ENCODE measurements around the gene PHAF1.
A peak's percentile ranks its signal among the peaks of the same experiment; 100 is the strongest.

The PHAF1 gene

DNA sequence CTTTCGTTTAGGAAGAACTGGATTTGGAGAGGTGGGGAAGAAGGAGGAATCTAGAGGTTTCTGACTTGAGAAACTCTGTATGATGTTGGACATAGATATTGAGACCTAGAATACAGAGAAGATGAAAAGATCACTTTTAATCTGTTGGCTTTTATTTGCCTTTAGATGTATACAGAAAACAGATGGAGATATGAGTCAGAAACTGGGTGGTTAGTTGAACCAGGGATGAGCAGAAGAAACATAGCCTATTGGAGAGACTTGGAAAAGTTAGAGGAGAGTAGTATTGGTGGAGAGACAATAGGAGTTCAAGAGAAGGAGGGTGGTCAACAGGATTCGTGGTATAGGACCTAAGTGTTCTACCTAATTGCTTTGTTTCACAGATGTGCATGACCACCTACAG lies 5.1 kb downstream of the PHAF1 start:
- Histone ChIP-seq H3K27me3 (ENCODE audit: insufficient read depth, poor library complexity, severe bottlenecking) (no peaks in the 10 kb centered on the region), H3K4me3 (replicated peaks; ENCODE audit: insufficient read depth, low read length) (no peak overlapping the region), H3K27ac (replicated peaks) (no peak overlapping the region)
- no peak for TF ChIP-seq POLR2AphosphoS5 (IDR thresholded peaks at IDR 0.05; ENCODE audit: low read depth)
- TF ChIP-seq, protein P1, sequence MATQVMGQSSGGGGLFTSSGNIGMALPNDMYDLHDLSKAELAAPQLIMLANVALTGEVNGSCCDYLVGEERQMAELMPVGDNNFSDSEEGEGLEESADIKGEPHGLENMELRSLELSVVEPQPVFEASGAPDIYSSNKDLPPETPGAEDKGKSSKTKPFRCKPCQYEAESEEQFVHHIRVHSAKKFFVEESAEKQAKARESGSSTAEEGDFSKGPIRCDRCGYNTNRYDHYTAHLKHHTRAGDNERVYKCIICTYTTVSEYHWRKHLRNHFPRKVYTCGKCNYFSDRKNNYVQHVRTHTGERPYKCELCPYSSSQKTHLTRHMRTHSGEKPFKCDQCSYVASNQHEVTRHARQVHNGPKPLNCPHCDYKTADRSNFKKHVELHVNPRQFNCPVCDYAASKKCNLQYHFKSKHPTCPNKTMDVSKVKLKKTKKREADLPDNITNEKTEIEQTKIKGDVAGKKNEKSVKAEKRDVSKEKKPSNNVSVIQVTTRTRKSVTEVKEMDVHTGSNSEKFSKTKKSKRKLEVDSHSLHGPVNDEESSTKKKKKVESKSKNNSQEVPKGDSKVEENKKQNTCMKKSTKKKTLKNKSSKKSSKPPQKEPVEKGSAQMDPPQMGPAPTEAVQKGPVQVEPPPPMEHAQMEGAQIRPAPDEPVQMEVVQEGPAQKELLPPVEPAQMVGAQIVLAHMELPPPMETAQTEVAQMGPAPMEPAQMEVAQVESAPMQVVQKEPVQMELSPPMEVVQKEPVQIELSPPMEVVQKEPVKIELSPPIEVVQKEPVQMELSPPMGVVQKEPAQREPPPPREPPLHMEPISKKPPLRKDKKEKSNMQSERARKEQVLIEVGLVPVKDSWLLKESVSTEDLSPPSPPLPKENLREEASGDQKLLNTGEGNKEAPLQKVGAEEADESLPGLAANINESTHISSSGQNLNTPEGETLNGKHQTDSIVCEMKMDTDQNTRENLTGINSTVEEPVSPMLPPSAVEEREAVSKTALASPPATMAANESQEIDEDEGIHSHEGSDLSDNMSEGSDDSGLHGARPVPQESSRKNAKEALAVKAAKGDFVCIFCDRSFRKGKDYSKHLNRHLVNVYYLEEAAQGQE (IDR thresholded peaks at IDR 0.05; ENCODE audit: insufficient replicate concordance, low read depth) = no peak
- no peak for TF ChIP-seq CTCF (IDR thresholded peaks at IDR 0.05; ENCODE audit: insufficient read depth, low read length)
- no peak for TF ChIP-seq GABPA (IDR thresholded peaks at IDR 0.05; ENCODE audit: low read depth)
- TF ChIP-seq SPI1 (IDR thresholded peaks at IDR 0.05; ENCODE audit: borderline replicate concordance, low read depth) = no peak
- DNase-seq (ENCODE audit: low read depth in 1 of 2, low spot score in 1 of 2) = no peak

DNA sequence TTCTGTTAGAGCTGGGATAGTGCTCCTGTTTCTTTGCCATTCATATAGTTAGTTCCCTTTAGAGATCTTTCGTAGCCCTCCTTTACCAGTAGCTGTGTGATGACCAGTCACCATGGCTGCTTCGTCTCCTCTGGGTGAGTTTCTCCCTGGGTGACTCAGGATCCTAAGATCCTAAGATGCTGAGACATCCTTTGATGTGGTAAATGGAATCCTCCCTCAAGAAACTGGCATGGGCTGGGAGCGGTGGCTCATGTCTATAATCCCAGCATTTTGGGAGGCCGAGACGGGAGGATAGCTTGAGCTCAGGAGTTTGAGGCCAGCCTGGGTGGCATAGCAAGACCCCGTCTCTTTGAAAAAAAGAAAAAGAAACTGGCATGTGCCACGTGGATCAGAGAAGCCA lies 5.9 kb downstream of the PHAF1 start:
- TF ChIP-seq POLR2AphosphoS5 (IDR thresholded peaks at IDR 0.05; ENCODE audit: low read depth) = no peak
- TF ChIP-seq GABPA (IDR thresholded peaks at IDR 0.05; ENCODE audit: low read depth) = no peak
- TF ChIP-seq CTCF (IDR thresholded peaks at IDR 0.05; ENCODE audit: insufficient read depth, low read length) = no peak
- TF ChIP-seq SPI1 (IDR thresholded peaks at IDR 0.05; ENCODE audit: borderline replicate concordance, low read depth) = no peak
- TF ChIP-seq, protein P1 (IDR thresholded peaks at IDR 0.05; ENCODE audit: insufficient replicate concordance, low read depth) = no peak
- no peak overlapping the region for H3K27ac ChIP-seq (replicated peaks)
- H3K27me3 ChIP-seq (ENCODE audit: insufficient read depth, poor library complexity, severe bottlenecking) = no peaks in the 10 kb centered on the region
- H3K4me3 ChIP-seq (replicated peaks; ENCODE audit: insufficient read depth, low read length) = no peak overlapping the region
- DNase-seq (ENCODE audit: low read depth in 1 of 2, low spot score in 1 of 2) = no peak

DNA sequence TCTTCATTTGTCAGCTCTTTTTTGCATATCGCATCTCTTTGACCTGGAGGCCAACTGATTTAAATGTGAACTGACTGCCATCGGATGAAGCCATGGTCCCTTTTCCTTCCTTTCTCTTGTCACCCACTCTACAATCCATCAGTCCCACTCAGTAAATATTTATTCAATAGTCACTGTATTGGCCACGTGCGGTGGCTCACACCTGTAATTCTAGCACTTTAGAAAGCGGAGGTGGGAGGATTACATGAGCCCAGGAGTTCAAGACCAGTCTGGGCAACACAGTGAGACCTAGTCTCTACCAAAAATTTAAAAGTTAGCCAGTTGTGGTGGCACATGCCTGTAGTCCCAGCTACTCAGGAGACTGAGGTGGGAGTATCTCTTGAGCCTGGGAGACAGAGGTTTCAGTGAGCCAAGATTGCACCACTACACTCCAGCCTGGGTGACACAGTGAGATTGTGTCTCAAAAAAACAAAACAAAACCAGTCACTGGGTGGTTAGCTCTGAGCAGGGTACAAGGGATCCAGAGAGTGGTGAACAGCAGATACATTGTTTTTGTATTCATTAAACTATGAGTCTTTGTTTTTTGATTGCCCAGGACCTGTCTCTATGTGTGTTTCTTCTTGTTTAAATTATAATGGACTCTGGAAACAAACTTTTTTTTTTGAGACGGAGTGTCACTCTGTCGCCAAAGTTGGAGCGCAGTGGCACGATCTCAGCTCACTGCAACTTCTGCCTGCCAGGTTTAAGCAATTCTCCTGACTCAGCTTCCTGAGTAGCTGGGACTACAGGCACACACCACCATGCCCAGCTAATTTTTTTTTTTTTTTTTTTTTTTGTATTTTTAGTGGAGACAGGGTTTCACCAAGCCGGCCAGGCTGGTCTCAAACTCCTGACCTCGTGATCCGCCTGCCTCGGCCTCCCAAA lies 6.9 kb downstream of the PHAF1 start:
- TF ChIP-seq SPI1 (IDR thresholded peaks at IDR 0.05; ENCODE audit: borderline replicate concordance, low read depth) = no peak
- TF ChIP-seq, protein P1 (IDR thresholded peaks at IDR 0.05; ENCODE audit: insufficient replicate concordance, low read depth) = no peak
- no peak for TF ChIP-seq GABPA (IDR thresholded peaks at IDR 0.05; ENCODE audit: low read depth)
- TF ChIP-seq CTCF (IDR thresholded peaks at IDR 0.05; ENCODE audit: insufficient read depth, low read length) = no peak
- TF ChIP-seq POLR2AphosphoS5 (IDR thresholded peaks at IDR 0.05; ENCODE audit: low read depth) = no peak
- peak overlapping the region; percentile 50 for H3K27ac ChIP-seq (replicated peaks)
- peak; percentile 44 to 68 for DNase-seq (ENCODE audit: low read depth in 1 of 2, low spot score in 1 of 2)
- no peaks in the 10 kb centered on the region for H3K27me3 ChIP-seq (ENCODE audit: insufficient read depth, poor library complexity, severe bottlenecking)
- H3K4me3 ChIP-seq (replicated peaks; ENCODE audit: insufficient read depth, low read length) = no peak overlapping the region

Data from HL-60 (cell line).